H4 (cell line): Measurements from ENCODE around the gene ERP27. TPM values are rescaled to one million over a fixed set of nuclear protein-coding genes. Genes with fewer than 3 reads are reported as not detected.

Experiments
- DNase-seq: peaks from one replicate; pipeline ENCODE4 v3.0.0-alpha.2; 2015; ENCODE audit warnings: low spot score
- total RNA-seq: library from RNA; depleted of rRNA; stranded (reverse); fragments of >200 nt; shearing (Covaris generic); gene quantifications from 2 replicates; pipeline ENCODE4 v1.2.3, GENCODE V29; 2014

Gene ERP27
- total RNA-seq, 1 experiment from 2014 or later: not detected

- no peak for DNase-seq
Observed at GRCh38 chr12:14936224-14936861, 2.0 kb downstream of the ERP27 start.

DNA sequence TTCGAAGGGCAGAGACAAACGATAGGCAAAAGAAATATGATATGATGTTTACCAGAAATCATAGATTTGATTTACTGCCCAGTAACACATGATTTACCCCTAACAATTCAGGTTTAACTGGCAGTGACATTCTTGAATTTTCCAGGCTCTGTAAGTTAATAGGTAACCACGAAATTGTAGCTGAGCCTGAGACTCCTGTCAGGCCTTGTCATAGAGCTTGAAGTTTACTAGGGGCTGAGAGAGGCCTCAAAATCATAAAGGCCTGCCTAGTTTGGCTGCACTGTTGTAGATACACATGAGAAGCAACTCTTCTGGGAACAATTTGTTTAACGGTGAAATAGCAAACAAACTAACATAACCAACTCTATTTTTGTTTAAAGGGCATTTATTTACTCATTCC is 3.3 kb downstream of the ERP27 start:
- DNase-seq: no peak

DNA sequence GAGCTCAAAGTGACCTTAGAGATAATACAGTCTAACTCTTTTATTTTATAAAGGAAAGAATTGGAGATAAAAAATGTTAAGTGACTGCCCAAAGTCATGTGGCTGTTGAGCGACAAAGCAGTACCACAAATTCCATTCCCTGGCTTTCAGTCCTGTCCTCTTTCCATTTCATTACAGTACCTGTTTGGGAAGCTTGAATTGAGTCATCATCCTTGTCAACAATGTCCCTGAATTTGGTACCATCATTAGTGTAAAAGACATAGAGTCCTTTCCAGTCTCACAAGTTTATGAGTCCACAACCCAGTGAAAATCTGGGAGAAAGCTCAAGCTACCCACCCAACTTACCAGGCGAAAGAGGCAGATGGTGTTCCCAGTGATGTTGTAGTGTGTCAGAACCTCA is 3.8 kb downstream of the ERP27 start:
- DNase-seq: no peak

DNA sequence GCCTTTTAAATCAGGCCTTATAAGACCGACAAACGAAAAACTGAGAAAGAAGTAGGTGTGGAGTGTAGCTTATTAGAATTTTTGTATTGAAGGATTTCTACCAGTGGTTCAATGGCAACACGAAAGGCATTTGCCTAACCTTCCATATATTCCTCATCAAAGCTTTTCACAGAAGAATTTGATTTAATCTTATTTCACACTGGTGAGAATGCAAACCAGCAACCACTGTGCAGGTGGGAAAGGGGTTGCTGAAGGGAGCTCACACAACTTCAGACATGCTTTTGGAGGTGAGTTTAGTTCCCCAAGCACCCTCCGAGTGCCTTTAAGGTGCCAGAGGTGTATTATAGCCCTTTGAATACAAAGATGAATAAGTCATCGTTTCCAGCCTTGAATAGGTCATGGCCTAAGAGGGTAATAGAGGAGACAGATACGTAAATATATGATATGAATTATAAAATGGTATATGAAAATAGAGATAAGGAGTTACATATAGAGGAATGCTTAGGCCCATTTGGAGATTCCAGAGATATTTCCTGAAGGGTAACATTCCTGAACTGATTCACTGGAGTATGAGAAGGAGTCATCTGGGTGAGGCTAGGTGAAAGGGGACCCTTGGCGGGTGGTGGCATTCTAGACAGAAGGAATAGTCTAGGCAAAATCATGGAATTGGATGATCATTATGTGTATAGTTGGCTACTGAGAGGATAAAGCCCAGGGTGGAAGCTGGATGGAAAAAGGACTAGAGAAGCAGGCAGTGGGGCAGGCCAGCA is 6.4 kb downstream of the ERP27 start:
- no peak for DNase-seq

GRCh38 chr12:14931359-14931758 is 7.0 kb downstream of the ERP27 start:
- DNase-seq: peak; percentile 87

- DNase-seq: no peak
Observed at GRCh38 chr12:14930299-14930698, 8.0 kb downstream of the ERP27 start.

GRCh38 chr12:14928931-14929330 is 9.4 kb downstream of the ERP27 start:
- no peak for DNase-seq

GRCh38 chr12:14927267-14927666 is 11.1 kb downstream of the ERP27 start:
- no peak for DNase-seq

DNA sequence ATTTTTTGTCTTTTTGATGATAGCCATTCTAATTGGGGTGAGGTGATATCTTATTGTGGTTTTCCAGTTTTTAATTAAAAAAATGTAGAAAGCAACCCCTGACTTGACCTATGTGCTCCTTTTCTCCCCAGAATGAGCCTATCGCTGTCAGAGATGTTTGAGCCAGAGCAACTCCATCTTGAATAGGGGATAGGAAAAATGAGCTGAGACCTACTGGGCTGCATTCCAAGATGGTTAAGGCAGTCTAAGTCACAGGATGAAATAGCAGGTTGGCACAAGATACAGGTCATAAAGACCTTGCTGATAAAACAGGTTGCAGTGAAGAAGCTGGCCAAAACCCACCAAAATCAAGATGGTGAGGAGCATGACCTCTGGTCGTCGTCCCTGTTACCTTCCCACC is 13.8 kb downstream of the ERP27 start:
- DNase-seq: no peak

DNA sequence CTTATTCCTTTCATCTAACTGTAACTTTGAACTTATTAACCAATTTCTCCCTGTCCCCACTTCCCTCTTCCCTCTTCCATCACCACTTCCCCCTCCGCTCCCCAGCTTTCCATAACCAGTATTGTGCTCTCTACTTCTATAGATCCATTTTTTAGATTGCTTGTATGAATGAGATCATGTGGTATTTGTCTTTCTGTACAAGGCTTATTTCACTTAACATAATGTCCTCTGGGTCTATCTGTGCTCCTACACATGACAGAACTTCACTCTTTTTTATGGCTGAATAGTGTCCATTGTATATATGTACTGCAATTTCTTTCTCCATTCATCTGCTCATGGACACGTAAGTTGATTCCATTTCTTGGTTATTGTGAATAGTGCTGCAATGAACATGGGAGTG is 14.4 kb downstream of the ERP27 start:
- no peak for DNase-seq

DNA sequence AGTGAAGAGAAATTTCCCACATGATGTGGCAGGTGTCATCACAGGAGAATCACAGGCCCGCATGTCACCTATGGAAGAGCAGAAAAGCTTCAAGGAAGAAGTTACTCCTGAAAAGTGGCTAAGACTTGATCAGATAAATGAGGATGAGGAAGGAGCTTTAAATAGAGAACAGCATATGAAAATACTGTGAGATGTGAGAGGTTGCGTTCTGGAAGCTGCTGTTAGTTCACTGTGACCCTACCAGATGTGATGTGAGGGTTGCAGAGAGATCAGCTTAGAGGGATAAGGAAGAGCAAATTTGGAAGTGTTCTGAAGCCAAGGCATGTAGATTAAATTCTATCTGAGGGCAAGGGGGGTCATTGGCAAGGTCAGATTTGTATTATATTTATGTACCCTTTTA is 17.1 kb downstream of the ERP27 start:
- DNase-seq: no peak

DNA sequence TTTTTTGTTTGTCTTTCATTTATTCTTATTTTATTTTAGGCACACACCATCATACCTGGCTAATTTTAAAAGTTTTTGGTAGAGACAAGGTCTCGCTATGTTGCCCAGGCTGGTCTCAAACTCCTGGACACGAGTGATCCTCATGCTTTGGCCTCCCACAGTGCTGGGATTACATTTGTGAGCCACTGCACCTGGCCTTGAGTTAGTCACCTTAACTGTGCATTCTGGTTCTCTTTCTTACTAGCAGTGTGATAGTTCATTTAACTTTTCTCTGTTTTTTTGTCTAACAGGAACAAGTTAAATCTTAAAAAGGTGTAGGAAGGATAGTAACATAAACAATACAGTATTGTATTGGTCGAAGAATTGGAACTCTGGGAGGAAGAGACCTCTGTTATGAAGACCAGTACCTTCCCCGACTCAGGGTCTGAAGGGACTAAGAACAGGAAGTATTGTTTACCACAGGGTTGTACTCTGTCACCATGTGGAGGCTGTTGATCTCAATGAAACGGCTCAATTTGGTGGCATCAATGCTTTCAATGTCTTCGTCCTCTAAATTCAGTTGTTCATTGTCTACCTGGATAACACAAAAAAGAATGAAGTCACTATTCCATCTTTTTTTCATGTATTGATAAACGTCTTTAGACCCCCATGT is 17.7 kb downstream of the ERP27 start:
- DNase-seq: no peak

GRCh38 chr12:14919455-14919854 is 18.9 kb downstream of the ERP27 start:
- DNase-seq: no peak

GRCh38 chr12:14915736-14916135 is 22.6 kb downstream of the ERP27 start:
- no peak for DNase-seq

- no peak for DNase-seq
Observed at GRCh38 chr12:14913381-14913781, 25.0 kb downstream of the ERP27 start.

DNA sequence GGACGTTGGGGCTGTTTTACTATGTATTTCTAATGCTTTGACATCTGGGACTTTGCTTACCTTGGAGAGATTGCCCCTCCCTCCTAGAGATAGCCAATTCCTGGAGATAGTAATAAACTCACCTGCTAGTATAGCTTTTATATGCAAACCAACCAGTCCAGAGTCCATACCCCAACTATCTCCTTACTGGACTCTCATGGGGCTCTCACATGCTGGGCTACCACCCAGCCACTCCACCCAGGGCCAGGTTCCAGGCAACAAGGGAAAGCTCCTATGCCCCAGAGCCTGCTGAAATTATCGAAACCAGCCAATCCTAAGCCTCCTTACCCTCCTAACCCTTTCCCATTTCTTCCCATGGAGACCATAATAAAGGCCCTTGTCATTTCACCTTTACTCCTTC is 27.2 kb downstream of the ERP27 start:
- DNase-seq: no peak

DNA sequence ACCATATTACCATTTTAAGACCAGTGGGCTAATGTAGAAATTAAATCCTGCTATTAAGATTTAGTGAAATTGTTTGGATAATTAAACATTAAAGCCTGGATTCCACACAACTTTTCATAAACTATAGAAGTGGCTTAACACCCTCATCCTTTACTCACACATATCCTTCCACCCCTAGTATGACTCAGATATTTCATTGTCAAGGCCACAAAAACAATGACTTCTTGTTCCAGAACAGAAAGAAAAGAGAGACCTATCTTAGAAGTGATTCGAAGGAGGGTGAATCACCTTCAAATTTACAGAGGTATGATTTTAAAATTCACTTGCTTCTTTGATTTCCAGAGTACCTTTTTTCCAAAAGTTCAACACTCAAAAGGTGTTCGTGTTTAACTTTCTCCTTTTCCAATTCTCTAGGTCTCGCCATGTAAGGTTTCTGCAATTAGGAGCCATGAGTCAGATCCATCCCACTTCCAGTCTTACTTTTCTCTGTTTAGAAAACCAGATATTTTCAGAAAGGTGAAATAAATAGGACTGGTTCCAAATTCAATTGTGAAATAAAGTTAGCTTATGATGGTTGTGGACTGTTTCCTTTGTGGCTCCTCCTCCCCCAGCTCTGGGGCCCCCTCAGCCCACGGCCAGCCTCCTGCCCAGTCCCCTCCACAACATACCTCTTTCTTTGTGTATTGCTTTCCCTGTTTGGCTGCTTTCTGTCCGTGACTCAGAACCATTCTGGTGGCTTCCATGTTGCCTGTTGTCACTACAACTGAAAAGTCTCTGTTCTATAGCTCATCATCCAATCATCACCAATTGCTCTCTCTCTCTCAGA is 28.0 kb downstream of the ERP27 start:
- peak; percentile 54 for DNase-seq

- peak; percentile 24 for DNase-seq
Observed at GRCh38 chr12:14907953-14908352, 30.4 kb downstream of the ERP27 start.

- no peak for DNase-seq
Observed at GRCh38 chr12:14906114-14906513, 32.2 kb downstream of the ERP27 start.

GRCh38 chr12:14905269-14906004 is 32.9 kb downstream of the ERP27 start:
- no peak for DNase-seq

GRCh38 chr12:14904854-14905253 is 33.5 kb downstream of the ERP27 start:
- no peak for DNase-seq
